Esophagus muscularis mucosa (tissue), 4 donors: Measurements from ENCODE around the gene SLC2A10. TPM values are rescaled to one million over a fixed set of nuclear protein-coding genes. Genes with fewer than 3 reads are reported as not detected.

Experiments
- DNase-seq: peaks from one replicate; pipeline ENCODE4 v3.0.0-alpha.2; 2017; ENCODE audit errors: extremely low spot score
- H3K27ac ChIP-seq, 4 donors: fragments of 200-600 bp; sonication (generic); replicated peaks in 1 of 4; 1 replicate in 3 of 4; 2 replicates in 1 of 4; pipeline ENCODE4 v1.5.1; 2016 to 2019; ENCODE audit warnings: mild to moderate bottlenecking in 1 of 4
- H3K27me3 ChIP-seq, 4 donors: fragments of 200-600 bp; sonication (generic); one replicate each; pipeline versions ENCODE4 v1.5.1 to v1.6.0; 2016 to 2019
- H3K36me3 ChIP-seq, 4 donors: fragments of 200-600 bp; sonication (generic); one replicate each; pipeline ENCODE4 v1.5.1; 2016 to 2019
- H3K4me1 ChIP-seq, 4 donors: fragments of 200-600 bp; sonication (generic); one replicate each; pipeline ENCODE4 v1.5.1; 2016 to 2019
- H3K4me3 ChIP-seq, 4 donors: fragments of 200-600 bp; sonication (generic); 1 replicate in 2 of 4; 2 replicates in 2 of 4; pipeline ENCODE4 v1.5.1; 2016 to 2019; ENCODE audit warnings: mild to moderate bottlenecking in 4 of 4, moderate library complexity in 1 of 4
- H3K9me3 ChIP-seq, 4 donors: fragments of 200-600 bp; sonication (generic); 1 replicate in 3 of 4; 2 replicates in 1 of 4; pipeline ENCODE4 v1.5.1; 2016 to 2019
- EP300 ChIP-seq: sonication (generic); formaldehyde crosslinking; IDR thresholded peaks from one replicate; pipeline ENCODE4 v1.6.1; 2017; ENCODE audit warnings: antibody characterized with exemption
- POLR2A ChIP-seq: fragments of 450-650 bp; IDR thresholded peaks from one replicate; pipeline ENCODE4 v1.6.1; 2017; ENCODE audit warnings: antibody characterized with exemption, moderate library complexity, mild to moderate bottlenecking, low read depth
- POLR2AphosphoS5 ChIP-seq, 2 donors: sonication (generic); formaldehyde crosslinking; IDR thresholded peaks; one replicate each; pipeline ENCODE4 v1.6.1; 2017; ENCODE audit warnings: antibody characterized with exemption in 2 of 2
- WGBS: methylation state at CpG from one replicate; pipeline ENCODE4 v1.1.5; 2018; 5-methylcytosine and 5-hydroxymethylcytosine counted together
- intact Hi-C: fragments of 100-400 bp; cut with DNase I; formaldehyde crosslinking; loops from one replicate; pipeline ENCODE4 v1.15.1; 2023
- total RNA-seq, 4 donors: library from RNA; depleted of rRNA; stranded (reverse); fragments of >200 nt; gene quantifications; one replicate each; pipeline versions ENCODE4 v1.1.0 to v1.2.1, GENCODE V29; 2016
- TF ChIP-seq, protein P1 (sequence below), 3 experiments: fragments of 200-600 bp in 2 of 3; fragments of 450-650 bp in 1 of 3; sonication (generic) in 2 of 3; IDR thresholded peaks; one replicate each; pipeline ENCODE4 v1.5.1; 2017 to 2019; ENCODE audit warnings: antibody characterized with exemption in 3 of 3, mild to moderate bottlenecking in 2 of 3, moderate library complexity in 1 of 3

Gene SLC2A10
- total RNA-seq, 4 donors from 2014 or later, result 9.6 to 27.0 (median 15.3) TPM

DNA sequence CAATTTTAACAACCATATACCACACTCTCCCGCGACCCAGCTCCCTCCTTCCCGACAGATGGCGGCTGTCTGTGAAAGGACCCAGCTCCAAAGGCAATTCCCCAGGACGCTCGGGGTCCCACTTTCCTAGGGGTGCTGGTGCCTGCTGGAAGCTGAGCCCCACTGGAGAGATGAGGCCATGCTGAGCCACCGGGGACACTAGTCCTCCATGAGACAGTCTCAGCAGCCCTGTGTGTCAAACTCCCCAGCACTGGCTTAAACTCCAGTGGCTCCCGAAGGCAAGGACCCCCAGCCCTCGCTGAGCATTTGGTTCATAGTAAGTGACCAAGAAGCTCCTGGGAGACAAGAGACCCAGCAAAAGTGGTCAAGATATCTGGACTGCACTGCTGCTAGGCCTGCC lies 52.1 kb downstream of the SLC2A10 start:
- Histone ChIP-seq H3K27ac (no peak overlapping the region), H3K27me3 (peaks cover 0 to 6% (median 0%) of the 10 kb centered on the region in 4 donors), H3K9me3 (no peaks in the 10 kb centered on the region), H3K36me3 (no peaks in the 10 kb centered on the region), H3K4me1 (peaks cover 0 to 8% (median 4%) of the 10 kb centered on the region in 4 donors), H3K4me3 (no peak overlapping the region)
- TF ChIP-seq POLR2AphosphoS5 (IDR thresholded peaks at IDR 0.05), result no peak
- TF ChIP-seq, protein P1, sequence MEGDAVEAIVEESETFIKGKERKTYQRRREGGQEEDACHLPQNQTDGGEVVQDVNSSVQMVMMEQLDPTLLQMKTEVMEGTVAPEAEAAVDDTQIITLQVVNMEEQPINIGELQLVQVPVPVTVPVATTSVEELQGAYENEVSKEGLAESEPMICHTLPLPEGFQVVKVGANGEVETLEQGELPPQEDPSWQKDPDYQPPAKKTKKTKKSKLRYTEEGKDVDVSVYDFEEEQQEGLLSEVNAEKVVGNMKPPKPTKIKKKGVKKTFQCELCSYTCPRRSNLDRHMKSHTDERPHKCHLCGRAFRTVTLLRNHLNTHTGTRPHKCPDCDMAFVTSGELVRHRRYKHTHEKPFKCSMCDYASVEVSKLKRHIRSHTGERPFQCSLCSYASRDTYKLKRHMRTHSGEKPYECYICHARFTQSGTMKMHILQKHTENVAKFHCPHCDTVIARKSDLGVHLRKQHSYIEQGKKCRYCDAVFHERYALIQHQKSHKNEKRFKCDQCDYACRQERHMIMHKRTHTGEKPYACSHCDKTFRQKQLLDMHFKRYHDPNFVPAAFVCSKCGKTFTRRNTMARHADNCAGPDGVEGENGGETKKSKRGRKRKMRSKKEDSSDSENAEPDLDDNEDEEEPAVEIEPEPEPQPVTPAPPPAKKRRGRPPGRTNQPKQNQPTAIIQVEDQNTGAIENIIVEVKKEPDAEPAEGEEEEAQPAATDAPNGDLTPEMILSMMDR (IDR thresholded peaks at IDR 0.05), result no peak
- TF ChIP-seq POLR2A, result no peak
- TF ChIP-seq EP300, result no peak
- no peak for DNase-seq
- WGBS, result 89% methylated on average over 7 of the region's 9 CpGs
- intact Hi-C loops, result no loop called here

DNA sequence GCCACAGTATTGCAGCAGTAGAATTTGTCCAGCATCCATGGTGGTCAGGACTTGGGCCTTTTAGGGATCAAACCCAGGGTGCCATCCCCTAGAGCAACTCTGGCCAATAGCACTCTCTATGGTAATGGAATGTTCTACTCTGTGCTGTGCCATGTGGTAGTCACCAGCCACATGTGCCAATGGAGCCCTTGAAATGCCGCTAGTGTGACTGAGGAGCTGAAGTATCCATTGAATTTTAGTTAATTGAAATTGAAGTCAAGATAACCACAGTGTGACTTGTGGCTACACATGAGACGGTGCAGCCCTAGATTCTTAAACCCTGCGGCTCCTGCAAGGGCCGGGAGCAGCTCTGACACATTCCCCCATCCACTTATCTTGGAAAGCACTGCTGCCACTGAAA lies 54.6 kb downstream of the SLC2A10 start:
- H3K4me3 ChIP-seq, result no peak overlapping the region
- DNase-seq, result no peak
- no peak overlapping the region for H3K27ac ChIP-seq
- intact Hi-C loops, result no loop called here
- no peaks in the 10 kb centered on the region for H3K36me3 ChIP-seq
- peaks cover 0 to 7% (median 0%) of the 10 kb centered on the region in 4 donors for H3K27me3 ChIP-seq
- no peaks in the 10 kb centered on the region for H3K9me3 ChIP-seq
- H3K4me1 ChIP-seq, result no peaks in the 10 kb centered on the region
- TF ChIP-seq, protein P1 (IDR thresholded peaks at IDR 0.05), result no peak
- TF ChIP-seq POLR2AphosphoS5 (IDR thresholded peaks at IDR 0.05) (no peak), EP300 (no peak), POLR2A (no peak)
- 96% methylated on average over 4 of the region's 4 CpGs for WGBS

DNA sequence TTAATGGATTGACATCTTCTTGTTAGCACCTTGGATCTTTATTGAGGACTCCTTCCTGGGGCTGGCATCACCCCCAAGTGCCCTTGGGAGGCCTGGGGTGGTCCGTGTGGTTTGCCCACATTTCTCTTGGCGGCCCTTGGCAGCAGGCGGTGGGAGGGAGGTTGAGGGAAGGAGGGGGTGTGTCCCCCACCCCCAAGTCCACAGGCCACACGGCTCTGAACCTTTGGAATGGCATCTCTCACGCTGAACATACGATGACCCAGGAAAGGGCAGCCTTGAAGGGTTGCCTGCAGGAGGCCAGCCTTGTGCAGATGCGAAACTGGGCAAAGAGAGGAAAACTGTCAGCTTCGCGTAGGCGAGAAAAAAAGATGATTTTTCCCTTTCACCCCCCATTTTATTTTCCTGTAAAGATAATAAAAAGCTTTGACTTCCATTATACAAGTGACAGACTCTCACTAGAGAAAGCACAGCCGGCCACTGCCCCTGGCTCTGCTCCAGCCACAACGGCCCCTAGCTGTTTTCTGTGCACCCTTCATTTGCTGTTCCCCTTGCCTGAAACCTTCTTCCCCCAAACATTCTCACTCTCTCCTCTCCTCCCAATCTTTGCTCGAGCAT lies 56.2 kb downstream of the SLC2A10 start:
- intact Hi-C loops, result no loop called here
- DNase-seq, result no peak
- H3K36me3 ChIP-seq, result no peaks in the 10 kb centered on the region
- TF ChIP-seq, protein P1 (IDR thresholded peaks at IDR 0.05), result no peak
- no peaks in the 10 kb centered on the region for H3K4me1 ChIP-seq
- no peak overlapping the region for H3K4me3 ChIP-seq
- no peaks in the 10 kb centered on the region for H3K9me3 ChIP-seq
- H3K27me3 ChIP-seq, result peaks cover 0 to 8% (median 0%) of the 10 kb centered on the region in 4 donors
- no peak overlapping the region for H3K27ac ChIP-seq
- WGBS, result 56% methylated on average over 13 of the region's 13 CpGs

DNA sequence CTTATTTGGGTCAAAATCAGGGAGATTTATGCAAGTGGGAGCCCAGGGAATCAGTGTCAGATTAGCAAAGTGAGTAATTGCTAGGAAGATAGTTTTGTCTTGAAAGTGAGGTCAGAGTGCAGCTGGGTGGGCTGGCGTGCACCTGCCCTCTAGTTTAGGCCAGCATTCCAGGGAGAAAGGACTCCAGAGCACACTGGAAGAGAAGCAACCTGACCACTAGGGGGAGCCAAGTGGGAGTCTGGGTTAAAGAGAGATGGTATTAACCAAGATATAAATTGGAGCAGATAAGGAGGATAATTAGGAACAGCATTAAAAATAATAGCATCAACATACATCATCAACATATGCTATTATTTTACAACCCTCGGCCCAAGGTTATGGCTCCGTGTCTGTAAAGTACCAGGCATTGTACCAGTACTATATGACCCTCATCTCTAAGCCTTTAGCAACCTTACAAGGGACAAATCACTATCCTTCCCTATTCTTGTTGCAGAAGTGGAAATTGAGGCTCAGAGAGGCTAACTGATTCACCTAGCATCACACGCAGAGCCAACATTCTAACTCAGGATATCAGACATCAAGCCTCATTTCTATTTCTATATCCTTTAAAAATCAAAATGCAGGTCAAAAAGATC lies 57.8 kb downstream of the SLC2A10 start:
- H3K9me3 ChIP-seq, result no peaks in the 10 kb centered on the region
- no peak overlapping the region for H3K27ac ChIP-seq
- no peaks in the 10 kb centered on the region for H3K36me3 ChIP-seq
- WGBS, result 90% methylated on average over 4 of the region's 4 CpGs
- intact Hi-C loops, result no loop called here
- H3K27me3 ChIP-seq, result peaks cover 0 to 18% (median 0%) of the 10 kb centered on the region in 4 donors
- no peak overlapping the region for H3K4me3 ChIP-seq
- TF ChIP-seq, protein P1 (IDR thresholded peaks at IDR 0.05), result peak in 2 of 3 experiments; percentile 31 to 46
- TF ChIP-seq POLR2A, result no peak
- no peak for DNase-seq
- H3K4me1 ChIP-seq, result no peaks in the 10 kb centered on the region
